Brain microvascular endothelial cell (primary cell): ENCODE data around the gene VAC14.
A peak's percentile ranks its signal among the peaks of the same experiment; 100 is the strongest.

ENCODE experiments used
- DNase-seq: peaks from one replicate; pipeline ENCODE4 v3.0.0-alpha.2; 2020
- H3K27ac ChIP-seq: fragments of 250-450 bp; sonication (Bioruptor Pico); 2 replicates; pipeline ENCODE4 v1.5.1; 2020; ENCODE audit warnings: mild to moderate bottlenecking, moderate library complexity
- H3K27me3 ChIP-seq: fragments of 250-450 bp; sonication (Bioruptor Pico); replicated peaks from 2 replicates; pipeline ENCODE4 v1.5.1; 2020; ENCODE audit warnings: mild to moderate bottlenecking
- H3K36me3 ChIP-seq: fragments of 250-450 bp; sonication (Bioruptor Pico); replicated peaks from 2 replicates; pipeline ENCODE4 v1.5.1; 2020; ENCODE audit warnings: mild to moderate bottlenecking
- H3K4me3 ChIP-seq: 2 replicates; pipeline ENCODE4 v1.5.1; 2011; ENCODE audit warnings: low read depth, mild to moderate bottlenecking, control low read depth, low read length, moderate library complexity
- CTCF ChIP-seq: IDR thresholded peaks from 2 replicates; pipeline ENCODE4 v1.5.1; 2011; ENCODE audit warnings: low read depth, mild to moderate bottlenecking, moderate library complexity, low read length, control low read depth, inconsistent platforms; ENCODE audit errors: missing control alignments
- in situ Hi-C: cut with HindIII; loops from 2 replicates; pipeline ENCODE4 v1.10.0; 2017; ENCODE audit warnings: low sequenced_read_pairs, low pct_ligation_motif_present

VAC14 gene

GRCh38 chr16:70651524-70651923 lies 149.4 kb downstream of the VAC14 start:
- no peak overlapping the region for H3K4me3 ChIP-seq
- in situ Hi-C loops, result no loop called here
- no peak for TF ChIP-seq CTCF
- DNase-seq, result no peak
- H3K27ac ChIP-seq, result no peak overlapping the region
- no peaks in the 10 kb centered on the region for H3K36me3 ChIP-seq
- no peaks in the 10 kb centered on the region for H3K27me3 ChIP-seq

- DNase-seq, result no peak
- Histone ChIP-seq H3K27me3 (no peaks in the 10 kb centered on the region), H3K4me3 (no peak overlapping the region), H3K36me3 (no peaks in the 10 kb centered on the region), H3K27ac (no peak overlapping the region)
- TF ChIP-seq CTCF, result no peak
- in situ Hi-C loops, result no loop called here
Observed at GRCh38 chr16:70650216-70650615, 150.7 kb downstream of the VAC14 start.

GRCh38 chr16:70649300-70649699 lies 151.7 kb downstream of the VAC14 start:
- no peak for TF ChIP-seq CTCF
- in situ Hi-C loops, result no loop called here
- no peak overlapping the region for H3K27ac ChIP-seq
- no peaks in the 10 kb centered on the region for H3K27me3 ChIP-seq
- peak; percentile 48 for DNase-seq
- H3K36me3 ChIP-seq, result no peaks in the 10 kb centered on the region
- H3K4me3 ChIP-seq, result no peak overlapping the region

GRCh38 chr16:70648606-70649005 lies 152.4 kb downstream of the VAC14 start:
- Histone ChIP-seq H3K27ac (no peak overlapping the region), H3K27me3 (no peaks in the 10 kb centered on the region), H3K36me3 (no peaks in the 10 kb centered on the region), H3K4me3 (no peak overlapping the region)
- in situ Hi-C loops, result no loop called here
- no peak for DNase-seq
- no peak for TF ChIP-seq CTCF

- DNase-seq, result no peak
- no peak for TF ChIP-seq CTCF
- in situ Hi-C loops, result no loop called here
- Histone ChIP-seq H3K4me3 (no peak overlapping the region), H3K36me3 (no peaks in the 10 kb centered on the region), H3K27ac (peak overlapping the region; percentile 47), H3K27me3 (no peaks in the 10 kb centered on the region)
Observed at GRCh38 chr16:70647441-70648359, 153.3 kb downstream of the VAC14 start.
